K562 (cell line): ENCODE measurements around the gene PCSK5. TPM values are rescaled to one million over a fixed set of nuclear protein-coding genes. Genes with fewer than 3 reads are reported as not detected.
A peak's percentile ranks its signal among the peaks of the same experiment; 100 is the strongest.

Experiments
- ATAC-seq: fragments of 200-7000 bp; cut with Tn5 transposase; 3 replicates; pipeline ENCODE4 v1.9.1; 2020; ENCODE audit warnings: moderate library complexity
- BruUV-seq: library from RNA; stranded (reverse); fragments of 400-500 nt; replicated peaks from 2 replicates; lab custom pipeline; 2021; lab: Mats Ljungman, UMichigan
- CTCF ChIA-PET: fragments of 300-600 bp; formaldehyde crosslinking; extraction: SDS; loops from one replicate; lab custom pipeline; 2021; ENCODE audit warnings: low intra/inter-chr PET ratio; lab: Yijun Ruan, JAX
- POLR2A ChIA-PET: fragments of 300-600, 350-650 bp; sonication (Branson Sonifier 250); formaldehyde crosslinking; extraction: SDS; loops from one replicate; lab custom pipeline; 2021; ENCODE audit warnings: antibody characterized with exemption, inconsistent platforms; lab: Yijun Ruan, JAX
- DNase-seq, 4 experiments: peaks; one replicate each; pipeline versions ENCODE4 v3.0.0 to v3.0.0-alpha.2; 2011 to 2018; ENCODE audit warnings: low spot score in 3 of 4, mixed read lengths in 3 of 4; ENCODE audit errors: extremely low read depth in 1 of 4
- FAIRE-seq: peaks from 2 replicates; lab custom pipeline; 2011; peaks lifted over from hg19 to GRCh38; lab: Jason Lieb, UNC
- H2AFZ ChIP-seq: 2 replicates; pipeline ENCODE4 v1.6.0; 2011; ENCODE audit warnings: low read depth, low read length, control low read depth, inconsistent platforms
- H3K27ac ChIP-seq: fragments of 200-600 bp; 3 replicates; pipeline ENCODE4 v1.8.0; 2011; ENCODE audit warnings: low read depth, mild to moderate bottlenecking, control low read depth, inconsistent platforms, low read length, moderate library complexity, mixed read lengths; ENCODE audit errors: extremely low read depth
- H3K27me3 ChIP-seq, 2 experiments: fragments of 300-600 bp in 1 of 2; 2 replicates in 1 of 2; 3 replicates in 1 of 2; pipeline versions ENCODE4 v1.6.0 to v1.8.0; 2011; ENCODE audit warnings: inconsistent platforms in 2 of 2, low read length in 2 of 2, mild to moderate bottlenecking in 1 of 2, mixed read lengths in 1 of 2, moderate library complexity in 1 of 2; ENCODE audit not compliant: control insufficient read depth in 2 of 2, insufficient read depth in 2 of 2
- H3K36me3 ChIP-seq: fragments of 300-600 bp; 3 replicates; pipeline ENCODE4 v1.8.0; 2011; ENCODE audit warnings: mild to moderate bottlenecking, low read length, inconsistent platforms; ENCODE audit not compliant: control insufficient read depth, insufficient read depth
- H3K4me1 ChIP-seq, 2 experiments: fragments of 200-600 bp in 1 of 2; replicated peaks in 1 of 2; 2 replicates in 1 of 2; 3 replicates in 1 of 2; pipeline versions ENCODE4 v1.5.1 to v1.8.0; 2011; ENCODE audit warnings: inconsistent platforms in 2 of 2, low read length in 2 of 2, mild to moderate bottlenecking in 1 of 2, mixed read lengths in 1 of 2, moderate library complexity in 1 of 2; ENCODE audit not compliant: control insufficient read depth in 2 of 2, insufficient read depth in 2 of 2
- H3K4me2 ChIP-seq: 2 replicates; pipeline ENCODE4 v1.6.1; 2011; ENCODE audit warnings: low read length, control low read depth, inconsistent platforms, mixed read lengths; ENCODE audit not compliant: insufficient read depth
- H3K4me3 ChIP-seq: fragments of 200-600 bp; sonication (generic), shearing (Covaris generic); 2 replicates; pipeline ENCODE4 v1.5.1; 2016; ENCODE audit warnings: control low read depth, inconsistent platforms
- H3K79me2 ChIP-seq: fragments of 200-600 bp; 3 replicates; pipeline ENCODE4 v1.8.0; 2011; ENCODE audit warnings: low read length, inconsistent platforms; ENCODE audit not compliant: control insufficient read depth, insufficient read depth
- H3K9ac ChIP-seq, 2 experiments: 2 replicates each; pipeline versions ENCODE4 v1.6.0 to v1.6.1; 2011; ENCODE audit warnings: low read depth in 2 of 2, low read length in 2 of 2, control low read depth in 1 of 2, inconsistent platforms in 1 of 2, mild to moderate bottlenecking in 1 of 2, mixed read lengths in 1 of 2; ENCODE audit not compliant: insufficient read depth in 1 of 2
- H3K9me1 ChIP-seq: one replicate; pipeline ENCODE4 v1.6.0; 2011; ENCODE audit warnings: inconsistent platforms, mild to moderate bottlenecking, low read length, moderate library complexity; ENCODE audit not compliant: control insufficient read depth, insufficient read depth
- H3K9me3 ChIP-seq: replicated peaks from 2 replicates; pipeline ENCODE4 v1.5.1; 2011; ENCODE audit warnings: low read depth, low read length, inconsistent platforms; ENCODE audit not compliant: control insufficient read depth, insufficient read depth
- H4K20me1 ChIP-seq: replicated peaks from 2 replicates; pipeline ENCODE4 v1.6.1; 2011; ENCODE audit warnings: low read length, inconsistent platforms, mixed read lengths; ENCODE audit not compliant: control insufficient read depth, insufficient read depth
- ATF3 ChIP-seq, 2 experiments: fragments of 450-650 bp in 1 of 2; sonication (generic) in 1 of 2; formaldehyde crosslinking in 1 of 2; IDR thresholded peaks in 1 of 2; conservative IDR thresholded peaks in 1 of 2; 2 replicates each; pipeline versions ENCODE4 v1.6.1 to v1.8.1; 2016 to 2023; ENCODE audit warnings: mild to moderate bottlenecking in 2 of 2, moderate library complexity in 2 of 2, inconsistent platforms in 1 of 2, missing genetic modification reagents in 1 of 2
- DACH1 ChIP-seq: fragments of 450-650 bp; IDR thresholded peaks from 2 replicates; pipeline ENCODE4 v1.6.1; 2018; ENCODE audit not compliant: partially characterized antibody
- NFATC3 ChIP-seq: fragments of 450-650 bp; IDR thresholded peaks from 2 replicates; pipeline ENCODE4 v1.6.1; 2017; ENCODE audit warnings: mild to moderate bottlenecking
- SAFB2 ChIP-seq: fragments of 200-400 bp; formaldehyde crosslinking; IDR thresholded peaks from 2 replicates; pipeline ENCODE4 v1.6.1; 2018; ENCODE audit warnings: borderline replicate concordance, low read length, low read depth, moderate library complexity; ENCODE audit not compliant: severe bottlenecking
- WHSC1 ChIP-seq: IDR thresholded peaks from one replicate; pipeline ENCODE4 v1.6.1; 2012; ENCODE audit warnings: low read length, control low read depth, inconsistent platforms
- ZFP30 ChIP-seq: fragments of 250-450 bp; sonication (Bioruptor Pico); IDR thresholded peaks from 2 replicates; pipeline ENCODE4 v1.8.0; 2022; ENCODE audit warnings: moderate library complexity, mild to moderate bottlenecking, inconsistent platforms, borderline replicate concordance
- WGBS: fragments of 100-300 bp; shearing (Covaris generic); methylation state at CpG from one replicate; pipeline ENCODE4 v1.1.6; 2016; ENCODE audit warnings: low coverage, mixed read lengths; ENCODE audit not compliant: insufficient coverage; ENCODE audit errors: missing lambda C conversion rate; 5-methylcytosine and 5-hydroxymethylcytosine counted together
- in situ Hi-C: fragments of 300-500 bp; cut with MboI; formaldehyde crosslinking; loops from 4 replicates; pipeline ENCODE4 v1.15.0; 2018; ENCODE audit warnings: inconsistent platforms, mixed read lengths
- intact Hi-C: fragments of 100-400 bp; cut with micrococcal nuclease; formaldehyde crosslinking; loops from 2 replicates; pipeline ENCODE4 v1.14.2; 2022
- polyA plus RNA-seq, 8 experiments: library from polyadenylated mRNA; depleted of rRNA in 4 of 8; stranded (reverse) in 5 of 8; unstranded in 3 of 8; fragments of >200 nt; fragmentation: Nextera tagmentation in 2 of 8; fragmentation: Illumina TruSeq in 1 of 8; extraction: Ambion mirVana in 2 of 8; extraction: Trizol in 1 of 8; gene quantifications; 2 replicates each; pipeline versions ENCODE4 v1.2.1 to v1.2.3, GENCODE V29; 2011 to 2014; ENCODE audit warnings: inconsistent platforms in 1 of 8, missing spikeins in 1 of 8
- total RNA-seq, 7 experiments: library from RNA; depleted of rRNA in 6 of 7; stranded (reverse); fragments of >200 nt in 6 of 7; fragmentation: Illumina TruSeq in 2 of 7; extraction: Trizol in 2 of 7; gene quantifications; 2 replicates each; pipeline versions ENCODE4 v1.2.1 to v1.2.3, GENCODE V29; 2011 to 2021; ENCODE audit warnings: low replicate concordance in 1 of 7

PCSK5 gene
- total and polyA plus RNA-seq, 9 of the 15 experiments (the other 6 are each of a cell fraction or from before 2014, with no cell fraction given): not detected

- Histone ChIP-seq H4K20me1 (no peaks in the 10 kb centered on the region), H3K9ac (no peak overlapping the region), H3K9me1 (no peaks in the 10 kb centered on the region), H3K9me3 (no peaks in the 10 kb centered on the region), H3K36me3 (no peaks in the 10 kb centered on the region), H2AFZ (no peak overlapping the region), H3K4me1 (no peaks in the 10 kb centered on the region), H3K27ac (no peak overlapping the region), H3K79me2 (no peaks in the 10 kb centered on the region), H3K4me2 (no peak overlapping the region), H3K27me3 (no peaks in the 10 kb centered on the region), H3K4me3 (no peak overlapping the region)
- WGBS: 0% methylated on average over 1 of the region's 1 CpG
- intact Hi-C loops: no loop called here
- BruUV-seq: no TSS peak
- no peak for FAIRE-seq
- no peak for ATAC-seq
- ChIA-PET CTCF (no interaction called here), POLR2A (no interaction called here)
- no peak for TF ChIP-seq DACH1
- TF ChIP-seq ATF3 (IDR thresholded peaks at IDR 0.05): 0 out of 2 replicates have a peak, but pooled peaks have one; percentile 12
- no peak for TF ChIP-seq ATF3 (CRISPR knock-in tag; conservative IDR thresholded peaks at IDR 0.05)
- TF ChIP-seq ZFP30 (CRISPR knock-in tag): no peak
- TF ChIP-seq NFATC3: no peak
- TF ChIP-seq WHSC1: no peak
- TF ChIP-seq SAFB2: no peak
- no peak for DNase-seq
- in situ Hi-C loops: no loop called here
These were observed 246.5 kb downstream of the PCSK5 start for GRCh38 chr9:76136986-76137385.
